Right renal pelvis (tissue), 4 donors: Measurements from ENCODE around the gene SLC6A5. TPM values are rescaled to one million over a fixed set of nuclear protein-coding genes. Genes with fewer than 3 reads are reported as not detected.

Experiments used
- DNase-seq, 4 donors: peaks; one replicate each; pipeline ENCODE4 v3.0.0-alpha.2; 2013; ENCODE audit warnings: low read depth in 4 of 4, low spot score in 3 of 4, missing footprints in 1 of 4
- polyA plus RNA-seq, 4 donors: library from polyadenylated mRNA; unstranded; fragments of 120-200 nt; gene quantifications; one replicate each; pipeline ENCODE4 v1.2.1, GENCODE V29; 2013; ENCODE audit not compliant: insufficient read length in 4 of 4

SLC6A5 gene
- polyA plus RNA-seq, 4 donors, result 0.13 to 0.14 (median 0.13) TPM

GRCh38 chr11:20668131-20668809 lies 68.9 kb downstream of the SLC6A5 start:
- DNase-seq, result no peak

GRCh38 chr11:20668844-20669819 lies 69.7 kb downstream of the SLC6A5 start, which contains the start of gene NELL1:
TSS of gene NELL1 (plus strand) at chr11:20669586.
- no peak for DNase-seq

GRCh38 chr11:20669820-20670684 lies 70.6 kb downstream of the SLC6A5 start:
- no peak for DNase-seq

GRCh38 chr11:20670932-20671403 lies 71.6 kb downstream of the SLC6A5 start:
- DNase-seq, result no peak

- DNase-seq, result peak in 1 of 4 donors; percentile 19
These were observed 72.6 kb downstream of the SLC6A5 start for GRCh38 chr11:20671856-20672546.

- no peak for DNase-seq
These were observed 73.2 kb downstream of the SLC6A5 start for GRCh38 chr11:20672575-20672974.

- DNase-seq, result no peak
These were observed 77.2 kb downstream of the SLC6A5 start for GRCh38 chr11:20676658-20677057.

- no peak for DNase-seq
These were observed 89.4 kb downstream of the SLC6A5 start for GRCh38 chr11:20688761-20689160.

GRCh38 chr11:20707876-20708275 lies 108.5 kb downstream of the SLC6A5 start:
- DNase-seq, result no peak

Other genes starting within 250 kb of the SLC6A5 start
- gene HTATIP2, start 235.9 kb upstream of the SLC6A5 start, polyA plus RNA-seq, result 1 to 10 TPM; 3.1 to 4.7 (median 4.6) TPM
- gene PRMT3, start 211.9 kb upstream of the SLC6A5 start, polyA plus RNA-seq, result 10 to 100 TPM; 15.4 to 21.3 (median 20.2) TPM
- gene NELL1, start 70.0 kb downstream of the SLC6A5 start, polyA plus RNA-seq, result 1 to 10 TPM; 2.4 to 4.6 (median 3.2) TPM